Ishikawa (cell line): ENCODE measurements around the gene DIAPH2.

Source experiments
- CEBPB ChIP-seq: IDR thresholded peaks from 2 replicates; pipeline ENCODE4 v1.6.1; 2012
- CREB1 ChIP-seq: IDR thresholded peaks from 2 replicates; pipeline ENCODE4 v1.6.1; 2012; ENCODE audit warnings: low read depth
- EGR1 ChIP-seq: IDR thresholded peaks from 2 replicates; pipeline ENCODE4 v1.6.1; 2012
- EP300 ChIP-seq: IDR thresholded peaks from 2 replicates; pipeline ENCODE4 v1.6.1; 2012; ENCODE audit warnings: borderline replicate concordance
- FOXM1 ChIP-seq: IDR thresholded peaks from 2 replicates; pipeline ENCODE4 v1.6.1; 2012; ENCODE audit warnings: low read depth, borderline replicate concordance
- MAX ChIP-seq: IDR thresholded peaks from 2 replicates; pipeline ENCODE4 v1.6.1; 2012
- RAD21 ChIP-seq: IDR thresholded peaks from 2 replicates; pipeline ENCODE4 v1.6.1; 2012; ENCODE audit warnings: low read depth
- REST ChIP-seq: IDR thresholded peaks from 2 replicates; pipeline ENCODE4 v1.6.1; 2012; ENCODE audit warnings: low read depth, mild to moderate bottlenecking
- TAF1 ChIP-seq: IDR thresholded peaks from 2 replicates; pipeline ENCODE4 v1.6.1; 2012; ENCODE audit warnings: low read depth, mild to moderate bottlenecking
- TCF12 ChIP-seq: IDR thresholded peaks from 2 replicates; pipeline ENCODE4 v1.6.1; 2012; ENCODE audit warnings: low read depth
- USF1 ChIP-seq: IDR thresholded peaks from 2 replicates; pipeline ENCODE4 v1.6.1; 2012
- YY1 ChIP-seq: IDR thresholded peaks from 2 replicates; pipeline ENCODE4 v1.6.1; 2012; ENCODE audit warnings: low read depth

- TF ChIP-seq RAD21 (no peak), FOXM1 (no peak), TAF1 (no peak), EGR1 (no peak), YY1 (no peak), MAX (no peak), REST (no peak), CEBPB (no peak), EP300 (no peak), USF1 (no peak), TCF12 (no peak), CREB1 (no peak)
These were observed 695.6 kb downstream of the DIAPH2 start for GRCh38 chrX:97380200-97380599.
